ENCODE results near the gene LRRN3. TPM values are rescaled to one million over a fixed set of nuclear protein-coding genes. Genes with fewer than 3 reads are reported as not detected.

Gene LRRN3
- total and polyA plus RNA-seq, 2 donors (not counting 1 experiment from before 2014, with no cell fraction given): 1.8 to 3.9 TPM

DNA sequence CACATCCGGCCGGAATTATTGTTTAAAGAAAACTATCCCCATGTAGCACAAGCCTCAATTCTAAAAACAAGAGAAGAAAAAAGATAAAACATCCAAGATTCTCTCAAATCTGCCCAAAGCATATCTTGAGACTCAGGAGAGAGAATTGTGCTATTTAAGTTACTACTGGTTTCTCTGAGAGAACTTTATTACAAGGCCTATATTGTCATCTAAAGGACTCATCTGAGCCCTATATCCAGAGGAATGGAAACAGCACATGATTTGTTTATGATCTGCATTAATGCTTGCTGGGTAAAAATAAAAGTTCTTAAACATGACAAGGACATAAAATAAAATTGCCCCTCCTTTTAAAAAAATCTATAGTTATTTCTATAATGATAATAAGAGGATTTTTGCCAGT, 25.0 kb downstream of the LRRN3 start:
- Histone ChIP-seq H3K27ac (ENCODE audit: insufficient read depth, low read length) (no peak overlapping the region), H3K36me3 (ENCODE audit: control insufficient read depth, insufficient read depth, low read length) (no peaks in the 10 kb centered on the region), H2AFZ (ENCODE audit: low read length) (no peak overlapping the region), H3K27me3 (ENCODE audit: control insufficient read depth, insufficient read depth, low read length) (no peaks in the 10 kb centered on the region), H4K20me1 (ENCODE audit: control insufficient read depth, extremely low read depth, insufficient read depth, low read length) (no peaks in the 10 kb centered on the region), H3K9me3 (ENCODE audit: control insufficient read depth, insufficient read depth, low read depth, low read length) (no peaks in the 10 kb centered on the region), H3K4me1 (ENCODE audit: control insufficient read depth, extremely low read depth, insufficient read depth, low read length) (no peaks in the 10 kb centered on the region), H3K9ac (ENCODE audit: insufficient read depth, low read length) (no peak overlapping the region), H3K79me2 (ENCODE audit: control insufficient read depth, insufficient read depth, low read length) (no peaks in the 10 kb centered on the region), H3K4me2 (ENCODE audit: extremely low read depth, insufficient read depth, low read length) (no peak overlapping the region), H3K4me3 (replicated peaks in 1 of 4; ENCODE audit: control extremely low read depth in 1 of 4, insufficient read depth in 1 of 4, low read depth in 3 of 4, low read length in 4 of 4) (no peak overlapping the region)
- DNase-seq (ENCODE audit: low read depth in 2 of 2): no peak
- TF ChIP-seq, protein P1, sequence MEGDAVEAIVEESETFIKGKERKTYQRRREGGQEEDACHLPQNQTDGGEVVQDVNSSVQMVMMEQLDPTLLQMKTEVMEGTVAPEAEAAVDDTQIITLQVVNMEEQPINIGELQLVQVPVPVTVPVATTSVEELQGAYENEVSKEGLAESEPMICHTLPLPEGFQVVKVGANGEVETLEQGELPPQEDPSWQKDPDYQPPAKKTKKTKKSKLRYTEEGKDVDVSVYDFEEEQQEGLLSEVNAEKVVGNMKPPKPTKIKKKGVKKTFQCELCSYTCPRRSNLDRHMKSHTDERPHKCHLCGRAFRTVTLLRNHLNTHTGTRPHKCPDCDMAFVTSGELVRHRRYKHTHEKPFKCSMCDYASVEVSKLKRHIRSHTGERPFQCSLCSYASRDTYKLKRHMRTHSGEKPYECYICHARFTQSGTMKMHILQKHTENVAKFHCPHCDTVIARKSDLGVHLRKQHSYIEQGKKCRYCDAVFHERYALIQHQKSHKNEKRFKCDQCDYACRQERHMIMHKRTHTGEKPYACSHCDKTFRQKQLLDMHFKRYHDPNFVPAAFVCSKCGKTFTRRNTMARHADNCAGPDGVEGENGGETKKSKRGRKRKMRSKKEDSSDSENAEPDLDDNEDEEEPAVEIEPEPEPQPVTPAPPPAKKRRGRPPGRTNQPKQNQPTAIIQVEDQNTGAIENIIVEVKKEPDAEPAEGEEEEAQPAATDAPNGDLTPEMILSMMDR (conservative IDR thresholded peaks at IDR 0.05 in 1 of 2, IDR thresholded peaks at IDR 0.05 in 1 of 2; ENCODE audit: low read depth in 1 of 2, low read length in 2 of 2): no peak
- no peak for TF ChIP-seq EZH2 (IDR thresholded peaks at IDR 0.05; ENCODE audit: low read length, missing control alignments)

DNA sequence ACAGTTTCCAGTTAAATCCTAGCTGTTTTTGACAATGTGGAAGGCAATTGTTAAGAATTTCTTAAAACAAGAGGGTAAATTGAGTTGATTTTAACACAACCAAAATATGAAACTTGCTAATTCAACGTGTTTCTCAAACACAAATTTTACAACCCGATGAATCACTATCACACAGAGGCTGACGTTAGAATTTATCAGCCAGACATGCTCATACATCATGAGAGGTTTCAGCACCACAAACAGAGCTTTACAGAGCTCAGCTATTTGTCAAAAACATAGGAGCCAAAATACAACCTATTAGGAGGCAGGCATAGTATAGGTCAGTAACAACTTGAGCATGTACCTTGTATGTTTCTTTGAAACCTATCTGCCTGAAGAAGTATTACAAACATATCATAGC, 36.1 kb downstream of the LRRN3 start:
- DNase-seq (ENCODE audit: low read depth in 2 of 2): peak in 1 of 2 donors; percentile 59
- H3K27me3 ChIP-seq (ENCODE audit: control insufficient read depth, insufficient read depth, low read length): no peaks in the 10 kb centered on the region
- H3K4me2 ChIP-seq (ENCODE audit: extremely low read depth, insufficient read depth, low read length): no peak overlapping the region
- H4K20me1 ChIP-seq (ENCODE audit: control insufficient read depth, extremely low read depth, insufficient read depth, low read length): no peaks in the 10 kb centered on the region
- H3K4me1 ChIP-seq (ENCODE audit: control insufficient read depth, extremely low read depth, insufficient read depth, low read length): no peaks in the 10 kb centered on the region
- no peak overlapping the region for H3K4me3 ChIP-seq (replicated peaks in 1 of 4; ENCODE audit: control extremely low read depth in 1 of 4, insufficient read depth in 1 of 4, low read depth in 3 of 4, low read length in 4 of 4)
- H2AFZ ChIP-seq (ENCODE audit: low read length): no peak overlapping the region
- H3K9me3 ChIP-seq (ENCODE audit: control insufficient read depth, insufficient read depth, low read depth, low read length): no peaks in the 10 kb centered on the region
- TF ChIP-seq, protein P1 (conservative IDR thresholded peaks at IDR 0.05 in 1 of 2, IDR thresholded peaks at IDR 0.05 in 1 of 2; ENCODE audit: low read depth in 1 of 2, low read length in 2 of 2): no peak
- TF ChIP-seq EZH2 (IDR thresholded peaks at IDR 0.05; ENCODE audit: low read length, missing control alignments): no peak
- no peak overlapping the region for H3K9ac ChIP-seq (ENCODE audit: insufficient read depth, low read length)
- no peaks in the 10 kb centered on the region for H3K36me3 ChIP-seq (ENCODE audit: control insufficient read depth, insufficient read depth, low read length)
- no peaks in the 10 kb centered on the region for H3K79me2 ChIP-seq (ENCODE audit: control insufficient read depth, insufficient read depth, low read length)
- H3K27ac ChIP-seq (ENCODE audit: insufficient read depth, low read length): no peak overlapping the region

DNA sequence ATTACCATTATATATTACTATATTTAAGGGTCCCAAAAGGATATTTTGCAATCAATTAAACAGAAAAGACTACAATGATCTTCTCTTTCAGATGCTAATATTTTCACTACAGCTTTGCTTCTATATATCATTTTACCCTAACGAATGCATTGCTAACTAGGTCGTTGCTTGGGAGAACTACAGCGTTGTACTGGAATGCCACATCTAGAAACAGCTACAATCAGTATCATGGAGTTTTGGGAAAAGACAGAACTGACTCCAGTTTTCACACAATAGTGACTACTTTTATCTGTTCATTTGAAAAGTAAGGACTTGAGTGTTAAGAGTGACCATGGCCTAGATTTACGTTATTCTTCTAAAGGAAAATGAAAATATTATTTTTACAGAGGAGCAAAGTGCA, 38.5 kb downstream of the LRRN3 start:
- no peak overlapping the region for H3K4me3 ChIP-seq (replicated peaks in 1 of 4; ENCODE audit: control extremely low read depth in 1 of 4, insufficient read depth in 1 of 4, low read depth in 3 of 4, low read length in 4 of 4)
- H3K27me3 ChIP-seq (ENCODE audit: control insufficient read depth, insufficient read depth, low read length): no peaks in the 10 kb centered on the region
- no peak for DNase-seq (ENCODE audit: low read depth in 2 of 2)
- H3K9me3 ChIP-seq (ENCODE audit: control insufficient read depth, insufficient read depth, low read depth, low read length): no peaks in the 10 kb centered on the region
- H3K4me2 ChIP-seq (ENCODE audit: extremely low read depth, insufficient read depth, low read length): no peak overlapping the region
- H3K36me3 ChIP-seq (ENCODE audit: control insufficient read depth, insufficient read depth, low read length): no peaks in the 10 kb centered on the region
- H3K27ac ChIP-seq (ENCODE audit: insufficient read depth, low read length): no peak overlapping the region
- H2AFZ ChIP-seq (ENCODE audit: low read length): no peak overlapping the region
- TF ChIP-seq, protein P1 (conservative IDR thresholded peaks at IDR 0.05 in 1 of 2, IDR thresholded peaks at IDR 0.05 in 1 of 2; ENCODE audit: low read depth in 1 of 2, low read length in 2 of 2): no peak
- no peak for TF ChIP-seq EZH2 (IDR thresholded peaks at IDR 0.05; ENCODE audit: low read length, missing control alignments)
- H3K9ac ChIP-seq (ENCODE audit: insufficient read depth, low read length): no peak overlapping the region
- no peaks in the 10 kb centered on the region for H3K4me1 ChIP-seq (ENCODE audit: control insufficient read depth, extremely low read depth, insufficient read depth, low read length)
- H4K20me1 ChIP-seq (ENCODE audit: control insufficient read depth, extremely low read depth, insufficient read depth, low read length): no peaks in the 10 kb centered on the region
- no peaks in the 10 kb centered on the region for H3K79me2 ChIP-seq (ENCODE audit: control insufficient read depth, insufficient read depth, low read length)

Data from fibroblast of lung (primary cell).